Limb (tissue), 2 donors: Measurements from ENCODE around the gene FAIM2.
A peak's percentile ranks its signal among the peaks of the same experiment; 100 is the strongest.
"Not testable (repeated sequence)": the region's sequence is repeated elsewhere in the genome, so short reads cannot be mapped to it uniquely, and the experiment has no call there.

ENCODE experiments used
- DNase-seq, 2 donors: peaks; one replicate each; pipeline ENCODE4 v3.0.0-alpha.2; 2016; ENCODE audit errors: extremely low spot score in 2 of 2

The FAIM2 gene

DNA sequence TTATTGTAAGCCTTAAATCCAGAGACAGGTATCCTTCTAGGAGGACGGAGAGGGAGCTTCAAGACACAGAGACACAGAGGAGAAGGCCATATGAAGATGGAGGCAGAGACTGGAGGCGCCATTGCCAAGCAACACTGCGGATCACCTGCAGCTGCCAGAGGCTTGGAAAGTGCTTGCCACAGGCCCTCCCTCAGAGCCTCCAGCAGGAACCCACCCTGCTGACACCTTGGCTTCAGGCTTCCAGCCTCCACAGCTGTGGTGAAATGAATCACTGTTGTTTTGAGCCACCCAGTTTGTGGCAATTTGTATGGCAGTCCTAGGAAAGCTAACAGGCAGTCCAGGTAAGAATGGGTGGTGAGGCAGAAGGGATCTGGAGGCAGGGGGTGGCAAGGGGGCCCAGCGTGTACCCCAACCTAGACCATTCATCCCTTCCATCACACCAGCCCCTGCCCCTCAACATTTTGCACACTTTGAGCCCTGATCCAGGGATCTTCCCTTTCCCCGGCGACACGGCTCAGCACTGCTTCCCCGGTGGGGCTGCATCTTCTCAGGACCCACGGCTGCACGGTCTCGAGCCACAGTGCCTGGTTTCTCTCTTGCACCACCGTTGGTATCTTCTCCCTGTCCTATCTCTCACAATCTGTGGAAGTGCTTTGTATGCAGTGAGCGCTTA lies 38.5 kb downstream of the FAIM2 start:
- no peak for DNase-seq

- no peak for DNase-seq
Measured at GRCh38 chr12:49864798-49865090, 39.0 kb downstream of the FAIM2 start.

DNA sequence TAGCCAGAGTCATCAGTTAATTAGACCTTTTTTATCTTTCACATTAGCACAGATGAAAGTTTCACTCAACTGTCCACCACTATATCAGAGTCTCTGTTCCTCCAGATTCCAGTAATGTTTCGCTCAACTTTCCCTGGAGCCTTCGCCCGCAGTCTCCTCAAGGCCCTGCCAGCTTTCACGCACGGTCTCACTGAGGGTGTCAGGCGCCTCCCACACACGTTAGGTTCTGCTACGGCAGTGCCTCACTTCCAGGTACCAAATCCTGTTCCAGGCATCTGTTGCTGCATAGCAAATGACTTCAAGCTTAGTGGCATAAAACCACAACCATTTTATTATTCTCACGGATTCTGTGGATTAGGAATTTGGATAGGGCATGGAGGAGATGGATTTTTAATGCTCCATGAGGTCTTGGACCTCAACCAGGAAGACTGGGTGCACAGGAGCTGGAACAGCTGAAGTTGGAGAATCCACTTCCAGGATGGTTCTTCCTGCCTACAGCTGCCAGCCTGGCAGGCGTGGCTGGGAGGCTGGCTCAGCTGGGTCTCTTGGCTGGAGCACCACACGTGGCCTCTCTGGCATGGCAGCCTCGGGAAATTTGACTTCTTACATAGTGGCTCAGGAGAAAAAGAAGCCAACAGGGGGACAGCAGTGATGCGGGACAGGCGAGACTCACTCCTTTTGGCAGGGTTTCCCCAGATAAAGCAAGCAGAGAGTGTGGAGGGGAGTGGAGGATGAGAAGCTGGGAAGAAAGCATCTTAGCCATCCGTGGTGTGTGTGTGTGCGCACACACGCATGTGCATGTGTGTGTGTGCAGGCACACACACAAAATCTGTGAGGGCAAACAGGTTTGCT lies 39.5 kb downstream of the FAIM2 start:
- DNase-seq: peak; percentile 41 to 55

- DNase-seq: not testable (repeated sequence)
Measured at GRCh38 chr12:49860921-49861320, 42.8 kb downstream of the FAIM2 start.

DNA sequence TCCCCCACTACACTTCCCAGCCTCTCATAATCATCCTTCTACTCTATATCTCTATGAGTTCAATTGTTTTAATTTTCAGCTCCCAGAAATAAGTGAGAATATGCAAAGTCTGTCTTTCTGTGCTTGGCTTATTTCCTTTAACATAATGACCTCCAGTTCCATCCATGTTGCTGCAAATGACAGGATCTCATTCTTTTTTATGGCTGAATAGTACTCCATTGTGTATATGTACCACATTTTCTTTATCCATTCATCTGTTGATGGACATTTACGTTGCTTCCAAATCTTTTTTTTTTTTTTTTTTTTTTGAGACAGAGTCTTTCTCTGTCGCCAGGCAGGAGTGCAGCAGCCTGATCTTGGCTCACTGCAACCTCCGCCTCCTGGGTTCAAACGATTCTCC lies 47.8 kb downstream of the FAIM2 start:
- DNase-seq: not testable (repeated sequence)

GRCh38 chr12:49854976-49855375 lies 48.7 kb downstream of the FAIM2 start:
- DNase-seq: no peak

- no peak for DNase-seq
Measured at GRCh38 chr12:49853671-49854070, 50.0 kb downstream of the FAIM2 start.

- no peak for DNase-seq
Measured at GRCh38 chr12:49847161-49847560, 56.5 kb downstream of the FAIM2 start.

DNA sequence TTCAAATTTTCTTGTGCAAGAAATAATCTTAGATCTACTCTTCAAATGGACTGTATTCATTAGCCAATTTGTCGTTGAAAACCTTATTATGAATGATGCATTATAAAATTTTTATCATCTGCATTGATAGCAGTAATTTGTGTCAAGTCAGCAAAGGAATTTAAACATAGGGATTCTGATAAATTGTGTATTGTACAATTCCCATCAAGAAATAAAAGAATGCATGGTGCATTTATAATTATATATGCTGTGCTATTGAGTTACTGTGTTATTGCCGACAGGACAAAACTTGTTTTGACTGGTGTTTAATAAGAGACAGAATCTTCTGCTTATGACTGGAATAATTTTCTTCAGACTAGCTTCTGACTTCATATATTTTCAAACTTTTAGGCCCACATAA lies 57.7 kb downstream of the FAIM2 start:
- no peak for DNase-seq

DNA sequence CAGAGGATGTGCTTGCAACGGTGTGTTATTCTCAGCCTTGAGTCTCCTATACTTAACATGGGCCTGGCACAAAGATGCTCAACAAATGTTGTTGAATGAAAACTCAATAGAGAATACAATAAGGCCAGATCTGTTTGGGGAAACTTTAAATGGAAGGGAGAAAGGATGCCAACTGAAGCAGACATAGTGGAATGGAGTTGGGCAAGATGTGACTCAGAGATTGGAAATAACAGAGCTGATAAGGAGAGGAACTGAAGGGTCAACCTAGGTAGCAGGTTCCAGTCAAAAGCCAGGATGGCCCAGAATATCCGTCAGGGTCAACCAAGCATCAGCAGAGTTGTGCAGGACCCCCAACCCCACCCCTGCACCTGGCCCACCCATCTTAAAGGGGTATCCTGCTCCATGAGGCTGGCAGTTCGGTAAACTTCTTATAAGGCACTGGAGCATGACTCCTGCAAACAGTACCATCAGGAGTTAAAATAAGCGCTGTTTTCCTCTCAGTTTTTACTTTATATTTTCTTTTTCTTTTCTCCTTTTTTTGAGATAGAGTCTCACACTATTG lies 59.7 kb downstream of the FAIM2 start:
- no peak for DNase-seq

DNA sequence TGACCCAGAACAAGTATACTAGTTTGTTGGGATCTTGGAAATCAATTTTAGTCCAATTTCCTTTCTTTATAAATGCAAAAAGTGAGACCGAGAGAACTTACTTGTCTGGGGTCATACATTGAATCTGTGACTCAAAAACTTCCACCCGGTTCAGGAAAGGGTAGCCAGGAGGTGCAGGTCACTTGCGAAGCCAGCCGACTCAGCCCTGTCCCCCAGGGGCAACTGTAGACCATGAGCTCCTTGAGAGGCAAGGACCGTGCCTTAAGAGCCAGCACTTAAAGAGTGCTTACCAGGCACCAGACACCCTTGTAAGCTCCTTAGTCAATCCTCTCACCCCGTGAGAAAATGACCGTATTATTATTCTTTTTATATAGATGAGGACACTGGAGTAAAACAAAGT lies 60.3 kb downstream of the FAIM2 start:
- DNase-seq: no peak

DNA sequence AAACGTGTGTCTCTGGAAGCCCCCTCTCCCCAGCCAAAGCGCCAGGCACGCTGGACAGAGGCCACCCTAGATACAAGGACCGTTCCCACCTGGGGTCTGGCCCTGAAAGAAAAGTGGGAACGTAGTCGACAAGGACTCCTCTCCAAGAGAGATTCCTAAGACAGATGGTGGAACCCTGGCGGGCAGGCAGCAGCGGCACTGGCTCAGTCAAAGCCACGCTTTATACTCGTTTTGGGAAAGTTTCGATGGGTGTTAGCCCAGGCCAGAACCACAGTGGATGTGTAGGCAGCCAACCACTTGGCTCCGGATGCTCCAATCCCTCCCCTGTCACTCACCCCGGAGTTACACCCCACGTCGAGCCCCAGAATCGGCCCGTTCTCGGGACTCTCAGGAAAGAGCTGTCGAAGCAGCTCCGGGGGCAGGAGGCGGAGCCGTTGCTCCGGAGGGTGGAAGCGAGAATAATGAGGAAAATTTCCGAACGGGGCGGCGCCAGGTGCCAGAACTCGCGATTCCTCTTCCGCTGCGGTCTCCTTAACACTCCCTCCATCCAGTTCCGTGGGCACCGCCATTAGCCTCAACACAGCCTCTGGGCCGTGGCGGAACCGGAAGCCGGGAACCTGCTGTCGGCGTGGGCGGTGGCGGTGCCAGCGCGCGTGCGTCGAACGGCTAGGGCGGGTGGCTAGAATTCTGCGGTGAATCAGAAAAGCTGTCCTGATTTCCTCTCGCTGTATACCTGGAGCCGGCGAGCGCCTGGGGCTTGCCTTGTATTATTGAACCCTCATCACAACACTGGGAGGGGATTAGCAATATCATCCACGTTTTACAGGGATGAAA lies 61.0 kb downstream of the FAIM2 start, which contains the start of gene BCDIN3D:
Gene BCDIN3D, minus strand, starts transcription at position 588 of the 834 bp plus-strand sequence. Its CDS starts 19 bp downstream, at position 569.
- DNase-seq: peak; percentile 91 to 94

DNA sequence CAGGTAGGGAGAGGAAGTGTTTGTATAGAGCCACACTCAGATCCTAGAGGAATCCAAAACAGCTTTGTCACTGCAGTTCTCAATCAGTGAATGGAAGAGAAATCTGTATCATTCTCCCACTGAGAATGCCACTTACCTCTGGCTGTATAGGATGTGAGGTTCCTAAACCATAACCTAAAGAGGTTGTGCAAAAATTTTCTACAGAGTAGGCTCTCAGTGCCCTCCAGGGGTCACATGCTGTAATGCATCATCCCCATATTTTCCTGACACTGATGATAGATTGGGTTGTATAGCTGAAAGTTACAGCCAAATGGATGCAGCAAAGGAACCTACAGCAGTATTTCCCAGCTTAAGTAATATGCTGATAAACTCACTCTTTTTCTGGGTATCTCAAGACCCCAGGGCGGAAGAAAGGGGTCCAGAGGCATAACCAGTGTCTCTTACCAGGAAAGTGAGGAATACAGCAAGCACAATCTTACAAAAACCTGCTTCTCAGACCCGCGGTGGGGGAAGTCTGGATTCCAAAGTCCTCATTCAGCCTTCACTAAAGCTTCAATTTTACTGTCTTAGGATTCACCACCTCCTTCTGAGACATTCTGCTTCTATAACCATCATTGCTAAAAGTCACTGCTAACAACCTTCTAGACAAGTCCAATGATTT lies 64.6 kb downstream of the FAIM2 start:
- peak in 1 of 2 donors; percentile 38 for DNase-seq

GRCh38 chr12:49832836-49833421 lies 70.8 kb downstream of the FAIM2 start:
- DNase-seq: no peak

- no peak for DNase-seq
Measured at GRCh38 chr12:49831717-49832116, 72.0 kb downstream of the FAIM2 start.

GRCh38 chr12:49828133-49829091 lies 75.3 kb downstream of the FAIM2 start, which contains the start of gene NCKAP5L:
Gene NCKAP5L (minus strand): TSS chr12:49828413. CDS start chr12:49804044, 24,369 bp downstream.
- peak; percentile 96 to 99 for DNase-seq

- DNase-seq: peak; percentile 67 to 88
Measured at GRCh38 chr12:49827401-49828099, 76.2 kb downstream of the FAIM2 start.

- DNase-seq: no peak
Measured at GRCh38 chr12:49827051-49827400, 76.7 kb downstream of the FAIM2 start.

DNA sequence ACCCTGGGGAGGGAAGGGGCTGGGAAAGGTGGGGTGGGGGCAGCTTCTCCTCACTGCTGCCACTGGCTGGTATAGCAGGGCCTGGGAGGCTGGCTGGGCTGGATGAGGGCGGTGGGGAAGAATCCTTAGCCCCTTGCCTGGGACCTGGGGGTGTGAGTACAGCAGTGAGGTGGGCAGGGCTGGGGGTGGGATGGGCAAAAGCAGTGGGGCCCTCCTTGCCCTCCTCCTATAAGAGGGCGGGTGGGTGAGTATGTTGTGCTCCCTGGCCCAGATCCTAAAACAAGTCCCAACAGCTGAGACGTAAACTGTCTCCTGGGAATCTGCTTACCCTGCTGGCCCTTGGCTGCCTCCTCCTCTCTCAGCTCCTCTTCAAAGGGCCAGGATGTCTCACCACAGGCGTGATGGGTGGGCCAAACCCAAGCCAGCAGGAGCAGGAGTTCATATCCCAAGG lies 77.7 kb downstream of the FAIM2 start:
- DNase-seq: peak in 1 of 2 donors; percentile 18
